Measurements from ENCODE around the gene LRPAP1. TPM values are rescaled to one million over a fixed set of nuclear protein-coding genes. Genes with fewer than 3 reads are reported as not detected.
"Not testable (repeated sequence)": the region's sequence is repeated elsewhere in the genome, so short reads cannot be mapped to it uniquely, and the experiment has no call there.

Gene LRPAP1
- total and polyA plus RNA-seq, 2 donors (not counting 3 experiments of a cell fraction or from before 2014, with no cell fraction given) = 90.1 to 170 TPM

DNA sequence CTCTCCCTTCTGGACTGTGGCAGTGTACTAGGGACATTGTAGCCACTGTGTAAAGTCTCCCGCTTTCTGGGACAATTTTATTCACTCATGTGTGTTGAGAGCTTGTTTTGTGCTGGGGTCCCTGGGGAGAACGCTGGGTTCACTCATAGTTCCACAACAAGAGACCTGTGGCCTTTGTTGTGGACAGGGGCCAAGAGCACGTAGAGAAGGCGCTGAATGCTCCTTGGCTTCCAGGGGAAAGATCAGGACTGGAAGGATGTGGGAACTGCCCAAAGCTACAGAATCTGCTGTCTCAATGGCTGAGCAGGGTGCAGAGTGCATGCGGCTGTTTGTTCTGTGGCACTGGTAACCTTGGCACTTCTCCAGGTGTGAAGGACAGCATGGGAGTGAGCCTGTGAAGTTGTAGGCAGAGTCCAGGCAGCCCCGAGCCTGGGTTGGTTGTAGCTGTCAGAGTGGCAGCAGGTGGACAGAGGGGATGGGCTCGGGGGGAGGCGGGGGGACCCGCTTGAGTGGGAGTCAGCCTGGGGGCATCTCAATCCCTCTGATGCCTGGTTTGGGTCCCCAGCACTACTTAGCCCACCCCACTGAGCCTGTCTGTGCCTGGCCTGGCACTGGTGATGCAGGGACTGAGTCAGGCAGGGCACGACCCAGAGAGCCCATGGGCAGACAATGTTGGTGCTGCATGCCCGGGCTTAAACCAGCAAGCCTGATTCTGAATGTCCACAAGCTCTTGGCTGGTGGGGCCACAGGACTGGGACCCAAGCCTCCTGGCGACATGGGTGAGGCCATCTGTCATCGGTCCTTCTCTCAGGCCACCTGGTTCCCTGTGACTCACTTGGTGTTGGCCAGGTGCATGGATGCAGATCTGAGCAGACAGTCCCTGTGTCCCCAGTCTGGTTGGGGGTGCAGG, 27.4 kb upstream of the LRPAP1 start:
- H3K4me2 ChIP-seq (ENCODE audit: insufficient read depth, low read length); CTCF ChIA-PET; H3K4me1 ChIP-seq (ENCODE audit: control insufficient read depth, extremely low read depth, insufficient read depth, low read length); H2AFZ ChIP-seq (ENCODE audit: low read depth, low read length); dilution Hi-C loops (cut with MboI; ENCODE audit: extremely low pct_ligation_motif_present, low sequenced_read_pairs); H3K36me3 ChIP-seq (ENCODE audit: control insufficient read depth in 2 of 2, extremely low read depth in 1 of 2, insufficient read depth in 2 of 2, low read length in 2 of 2); H4K20me1 ChIP-seq (replicated peaks; ENCODE audit: control insufficient read depth, extremely low read depth, insufficient read depth, low read length); H3K27ac ChIP-seq (ENCODE audit: insufficient read depth, low read depth, low read length); DNase-seq (ENCODE audit: low read depth, low spot score); POLR2A ChIA-PET; H3K9me3 ChIP-seq (replicated peaks; ENCODE audit: control insufficient read depth, insufficient read depth, low read length); H3K27me3 ChIP-seq (ENCODE audit: control insufficient read depth in 2 of 2, insufficient read depth in 2 of 2, low read length in 2 of 2); H3K4me3 ChIP-seq (replicated peaks in 1 of 3; ENCODE audit: insufficient read depth in 1 of 3, low read depth in 1 of 3, low read length in 3 of 3); H3K9me1 ChIP-seq (replicated peaks; ENCODE audit: control insufficient read depth, extremely low read depth, insufficient read depth, low read length); FAIRE-seq; H3K9ac ChIP-seq (replicated peaks; ENCODE audit: extremely low read depth, insufficient read depth, low read length); intact Hi-C loops (cut with micrococcal nuclease); BruUV-seq (replicated peaks); H3K79me2 ChIP-seq (ENCODE audit: control insufficient read depth, insufficient read depth, low read length): not testable (repeated sequence)

DNA sequence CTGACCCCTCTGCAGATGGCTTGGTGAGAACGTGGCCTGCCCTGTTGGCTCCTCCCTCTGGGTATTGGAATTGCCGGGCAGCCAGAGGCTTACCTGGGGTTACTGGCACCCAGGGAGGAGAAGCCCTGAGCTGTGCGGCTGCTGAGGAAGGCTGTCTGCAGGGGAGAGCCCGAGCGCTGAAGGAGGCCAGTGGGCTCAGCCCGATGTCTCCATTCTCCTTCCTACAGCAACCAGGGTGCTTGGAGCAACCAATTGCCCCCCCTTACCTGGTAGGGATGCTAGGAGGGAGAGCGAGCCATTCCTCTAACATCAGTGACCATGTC, 26.3 kb upstream of the LRPAP1 start:
- H3K27ac ChIP-seq (ENCODE audit: insufficient read depth, low read depth, low read length); H3K4me3 ChIP-seq (replicated peaks in 1 of 3; ENCODE audit: insufficient read depth in 1 of 3, low read depth in 1 of 3, low read length in 3 of 3); POLR2A ChIA-PET; H3K79me2 ChIP-seq (ENCODE audit: control insufficient read depth, insufficient read depth, low read length); H2AFZ ChIP-seq (ENCODE audit: low read depth, low read length); H3K27me3 ChIP-seq (ENCODE audit: control insufficient read depth in 2 of 2, insufficient read depth in 2 of 2, low read length in 2 of 2); DNase-seq (ENCODE audit: low read depth, low spot score); H3K9me1 ChIP-seq (replicated peaks; ENCODE audit: control insufficient read depth, extremely low read depth, insufficient read depth, low read length); BruUV-seq (replicated peaks); H3K9me3 ChIP-seq (replicated peaks; ENCODE audit: control insufficient read depth, insufficient read depth, low read length); H3K9ac ChIP-seq (replicated peaks; ENCODE audit: extremely low read depth, insufficient read depth, low read length); H4K20me1 ChIP-seq (replicated peaks; ENCODE audit: control insufficient read depth, extremely low read depth, insufficient read depth, low read length); H3K4me1 ChIP-seq (ENCODE audit: control insufficient read depth, extremely low read depth, insufficient read depth, low read length); H3K36me3 ChIP-seq (ENCODE audit: control insufficient read depth in 2 of 2, extremely low read depth in 1 of 2, insufficient read depth in 2 of 2, low read length in 2 of 2); H3K4me2 ChIP-seq (ENCODE audit: insufficient read depth, low read length); dilution Hi-C loops (cut with MboI; ENCODE audit: extremely low pct_ligation_motif_present, low sequenced_read_pairs); FAIRE-seq; intact Hi-C loops (cut with micrococcal nuclease); CTCF ChIA-PET: not testable (repeated sequence)

DNA sequence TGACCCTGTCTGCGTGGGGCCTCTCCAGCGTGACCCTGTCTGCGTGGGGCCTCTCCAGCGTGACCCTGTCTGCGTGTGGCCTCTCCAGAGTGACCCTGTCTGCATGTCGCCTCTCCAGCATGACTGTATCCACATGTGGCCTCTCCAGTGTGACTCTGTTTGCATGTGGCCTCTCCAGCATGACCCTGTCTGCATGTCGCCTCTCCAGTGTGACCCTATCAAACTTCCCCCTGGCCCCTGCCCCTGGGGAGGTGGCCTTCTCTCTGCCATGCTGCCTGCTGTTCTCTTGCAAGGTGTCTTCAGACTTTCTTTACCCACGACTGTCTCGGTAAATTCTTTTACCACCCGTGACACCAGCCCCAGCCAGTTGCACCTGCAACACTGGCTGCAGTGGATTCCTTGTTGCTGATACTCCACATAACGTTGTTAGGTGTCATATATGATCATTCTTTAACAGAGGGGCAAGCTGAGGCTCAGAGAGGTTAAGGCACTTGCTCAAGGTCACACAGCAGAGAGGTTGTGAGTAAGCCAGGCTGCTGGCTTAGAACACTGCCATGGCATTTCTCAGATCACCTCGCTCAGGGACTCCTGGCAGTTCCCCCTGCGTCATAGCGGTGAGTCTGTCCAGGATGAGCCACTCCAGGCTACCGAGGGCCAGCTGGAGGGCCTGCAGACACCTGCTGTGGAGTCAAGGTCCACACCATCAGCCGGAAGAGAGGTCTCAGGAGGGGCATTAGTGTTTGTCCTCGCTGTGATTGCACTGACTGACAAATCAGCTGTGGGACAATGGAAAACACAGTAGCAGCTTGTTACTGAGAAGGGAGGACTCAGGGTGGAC, 25.7 kb upstream of the LRPAP1 start:
- CTCF ChIA-PET; BruUV-seq (replicated peaks): not testable (repeated sequence)

DNA sequence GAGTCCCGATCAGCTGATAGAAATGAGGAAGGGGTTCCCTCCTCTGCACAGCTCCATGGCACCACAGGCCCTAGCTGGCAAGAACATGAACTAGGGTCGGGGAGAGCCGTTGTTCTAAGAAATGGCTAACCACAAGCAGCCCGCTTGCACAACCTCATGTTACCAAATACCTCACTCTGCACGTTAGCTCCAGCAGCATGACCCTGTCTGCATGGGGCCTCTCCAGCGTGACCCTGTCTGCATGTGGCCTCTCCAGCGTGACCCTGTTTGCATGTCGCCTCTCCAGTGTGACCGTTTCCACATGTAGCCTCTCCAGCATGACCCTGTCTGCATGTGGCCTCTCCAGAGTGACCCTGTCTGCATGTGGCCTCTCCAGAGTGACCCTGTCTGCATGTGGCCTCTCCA, 24.9 kb upstream of the LRPAP1 start:
- POLR2A ChIA-PET; dilution Hi-C loops (cut with MboI; ENCODE audit: extremely low pct_ligation_motif_present, low sequenced_read_pairs); H3K36me3 ChIP-seq (ENCODE audit: control insufficient read depth in 2 of 2, extremely low read depth in 1 of 2, insufficient read depth in 2 of 2, low read length in 2 of 2); BruUV-seq (replicated peaks); H3K9ac ChIP-seq (replicated peaks; ENCODE audit: extremely low read depth, insufficient read depth, low read length); H2AFZ ChIP-seq (ENCODE audit: low read depth, low read length); H3K4me2 ChIP-seq (ENCODE audit: insufficient read depth, low read length); H3K9me3 ChIP-seq (replicated peaks; ENCODE audit: control insufficient read depth, insufficient read depth, low read length); CTCF ChIA-PET; H3K27ac ChIP-seq (ENCODE audit: insufficient read depth, low read depth, low read length); H3K79me2 ChIP-seq (ENCODE audit: control insufficient read depth, insufficient read depth, low read length); H4K20me1 ChIP-seq (replicated peaks; ENCODE audit: control insufficient read depth, extremely low read depth, insufficient read depth, low read length); FAIRE-seq; H3K4me3 ChIP-seq (replicated peaks in 1 of 3; ENCODE audit: insufficient read depth in 1 of 3, low read depth in 1 of 3, low read length in 3 of 3); DNase-seq (ENCODE audit: low read depth, low spot score); H3K4me1 ChIP-seq (ENCODE audit: control insufficient read depth, extremely low read depth, insufficient read depth, low read length); H3K27me3 ChIP-seq (ENCODE audit: control insufficient read depth in 2 of 2, insufficient read depth in 2 of 2, low read length in 2 of 2); H3K9me1 ChIP-seq (replicated peaks; ENCODE audit: control insufficient read depth, extremely low read depth, insufficient read depth, low read length); intact Hi-C loops (cut with micrococcal nuclease): not testable (repeated sequence)

More for the DNA sequence above, 25.7 kb upstream of the LRPAP1 start:
- H3K36me3 ChIP-seq (ENCODE audit: control insufficient read depth in 2 of 2, extremely low read depth in 1 of 2, insufficient read depth in 2 of 2, low read length in 2 of 2); H3K4me2 ChIP-seq (ENCODE audit: insufficient read depth, low read length); H3K27ac ChIP-seq (ENCODE audit: insufficient read depth, low read depth, low read length); H3K9me1 ChIP-seq (replicated peaks; ENCODE audit: control insufficient read depth, extremely low read depth, insufficient read depth, low read length); POLR2A ChIA-PET; H3K9ac ChIP-seq (replicated peaks; ENCODE audit: extremely low read depth, insufficient read depth, low read length); H3K4me3 ChIP-seq (replicated peaks in 1 of 3; ENCODE audit: insufficient read depth in 1 of 3, low read depth in 1 of 3, low read length in 3 of 3); H3K27me3 ChIP-seq (ENCODE audit: control insufficient read depth in 2 of 2, insufficient read depth in 2 of 2, low read length in 2 of 2); H3K4me1 ChIP-seq (ENCODE audit: control insufficient read depth, extremely low read depth, insufficient read depth, low read length); H4K20me1 ChIP-seq (replicated peaks; ENCODE audit: control insufficient read depth, extremely low read depth, insufficient read depth, low read length); intact Hi-C loops (cut with micrococcal nuclease); H2AFZ ChIP-seq (ENCODE audit: low read depth, low read length); dilution Hi-C loops (cut with MboI; ENCODE audit: extremely low pct_ligation_motif_present, low sequenced_read_pairs); H3K9me3 ChIP-seq (replicated peaks; ENCODE audit: control insufficient read depth, insufficient read depth, low read length); H3K79me2 ChIP-seq (ENCODE audit: control insufficient read depth, insufficient read depth, low read length); DNase-seq (ENCODE audit: low read depth, low spot score); FAIRE-seq: not testable (repeated sequence)
